Heart left ventricle (tissue), 16 donors: ENCODE measurements around the gene PEX6. TPM values are rescaled to one million over a fixed set of nuclear protein-coding genes. Genes with fewer than 3 reads are reported as not detected.
"Not testable (repeated sequence)": the region's sequence is repeated elsewhere in the genome, so short reads cannot be mapped to it uniquely, and the experiment has no call there.

ENCODE experiments used
- ATAC-seq, 4 donors: fragments of 200-7000 bp; cut with Tn5 transposase; one replicate each; pipeline ENCODE4 v1.9.1; 2020 to 2022; ENCODE audit warnings: moderate library complexity in 4 of 4, mild to moderate bottlenecking in 3 of 4, moderate number of reproducible peaks in 1 of 4
- DNase-seq, 5 donors: peaks; one replicate each; pipeline ENCODE4 v3.0.0-alpha.2; 2020
- H3K27ac ChIP-seq, 12 donors: fragments of 200-600 bp; sonication (generic) in 4 of 12; one replicate each; pipeline versions ENCODE4 v1.5.0 to v1.8.0; 2016 to 2022; ENCODE audit warnings: mild to moderate bottlenecking in 2 of 12
- H3K27me3 ChIP-seq, 9 donors: fragments of 200-600 bp; sonication (generic) in 2 of 9; one replicate each; pipeline versions ENCODE4 v1.5.1 to v1.8.0; 2016 to 2022; ENCODE audit warnings: mild to moderate bottlenecking in 3 of 9
- H3K36me3 ChIP-seq, 9 donors: fragments of 200-600 bp; sonication (generic) in 2 of 9; one replicate each; pipeline versions ENCODE4 v1.5.0 to v1.8.0; 2018 to 2022; ENCODE audit warnings: mild to moderate bottlenecking in 2 of 9
- H3K4me1 ChIP-seq, 12 donors: fragments of 200-600 bp; sonication (generic) in 4 of 12; one replicate each; pipeline versions ENCODE4 v1.5.0 to v1.8.0; 2016 to 2022; ENCODE audit warnings: mild to moderate bottlenecking in 3 of 12
- H3K4me3 ChIP-seq, 12 donors: fragments of 200-600 bp; sonication (generic) in 4 of 12; one replicate each; pipeline versions ENCODE4 v1.5.0 to v1.8.0; 2017 to 2022; ENCODE audit warnings: mild to moderate bottlenecking in 9 of 12, moderate library complexity in 4 of 12
- H3K9me3 ChIP-seq, 12 donors: fragments of 200-600 bp; sonication (generic) in 4 of 12; one replicate each; pipeline versions ENCODE4 v1.5.0 to v1.8.0; 2016 to 2022; ENCODE audit warnings: mild to moderate bottlenecking in 1 of 12
- CTCF ChIP-seq, 12 donors: fragments of 200-600 bp; sonication (generic) in 4 of 12; IDR thresholded peaks; one replicate each; pipeline versions ENCODE4 v1.5.0 to v1.8.0; 2018 to 2022; ENCODE audit warnings: antibody characterized with exemption in 12 of 12, mild to moderate bottlenecking in 5 of 12
- POLR2A ChIP-seq, 2 donors: fragments of 450-650 bp; IDR thresholded peaks; one replicate each; pipeline ENCODE4 v1.6.1; 2017; ENCODE audit warnings: antibody characterized with exemption in 2 of 2, mild to moderate bottlenecking in 2 of 2, moderate library complexity in 2 of 2
- WGBS, 4 donors: extraction: QIAGEN DNeasy Blood & Tissue Kit in 2 of 4; methylation state at CpG; one replicate each; pipeline versions ENCODE4 v1.1.5 to v1.1.7; 2013 to 2018; 5-methylcytosine and 5-hydroxymethylcytosine counted together
- intact Hi-C, 10 donors: fragments of 100-400 bp; cut with DNase I; formaldehyde crosslinking; loops; one replicate each; pipeline versions ENCODE4 v1.11.1 to v1.14.2; 2022
- polyA plus RNA-seq, 2 donors: library from polyadenylated mRNA; stranded (reverse); fragments of 200-250 nt; gene quantifications; one replicate each; pipeline ENCODE4 v1.2.3, GENCODE V29; 2013
- total RNA-seq, 9 donors: library from RNA; depleted of rRNA in 2 of 9; stranded (reverse); fragments of >200 nt in 2 of 9; fragmentation: NEBNext Ultra II Directional in 3 of 9; extraction: Animal tissue kit (Norgen Biotek cat#: 25700) in 3 of 9; gene quantifications; one replicate each; pipeline versions ENCODE4 v1.1.0 to v1.2.4, GENCODE V29; 2016 to 2023
- donor health status: ischemic (EF 13 %, LVEDD 7.1; RV severe dilation, severe dysfunction).
- donor health status: healthy with polysubstance abuse.
- donor health status: DM: no; HTN: yes; CAD: no.
- donor health status: DM: no; HTN: no; CAD: no.
- donor health status: ischemic (EF 25% LVEDD 6.9; RV normal size, moderate dysfunction).
- donor health status: ischemic (EF 25% LVEDD 5.7; RV mildly dilated, moderate dysfunction).
- donor health status: healthy.
- donor health status: DM: yes; HTN: yes; CAD: no.
- donor health status: ischemic (EF 35%, LVEDD 5.7; RV mildly dilated, moderate dysfunction).
- donor health status: nonischemic (EF 11% LVEDD 7.7; RV severe dilation, severe dysfunction).
- donor health status: DM: yes; HTN: yes; CAD: no.
- donor health status: PGD.
- donor health status: ischemic (EF 29% LVEDD 5.4; RV normal size, mild dysfunction).
- donor health status: nonischemic (EF 23%, LVEDD 6.1; RV moderate dilation, normal function).

Gene PEX6
- total and polyA plus RNA-seq, 11 donors: 10.3 to 27.3 (median 17.8) TPM

- no peak for DNase-seq
- Histone ChIP-seq H3K4me1 (peaks cover 4 to 18% (median 13%) of the 10 kb centered on the region in 12 donors), H3K4me3 (peak overlapping the region; percentile 23 to 63 (median 51)), H3K27ac (peak overlapping the region in 4 of 12 donors; percentile 19 to 75 (median 35)), H3K36me3 (peaks cover 0 to 36% (median 27%) of the 10 kb centered on the region in 9 donors), H3K27me3 (peaks cover 0 to 6% (median 0%) of the 10 kb centered on the region in 9 donors), H3K9me3 (no peaks in the 10 kb centered on the region)
- TF ChIP-seq CTCF (IDR thresholded peaks at IDR 0.05) (no peak), POLR2A (IDR thresholded peaks at IDR 0.05) (no peak)
- peak in 1 of 4 donors; percentile 13 for ATAC-seq
- intact Hi-C loops: no loop called here
- WGBS, 4 donors: 26 to 37% (median 30%) methylated on average over 3 to 15 of the region's 15 CpGs
These were observed 17.9 kb downstream of the PEX6 start for GRCh38 chr6:42961020-42961470.

- Histone ChIP-seq H3K36me3 (peaks cover 0 to 30% (median 21%) of the 10 kb centered on the region in 9 donors), H3K4me1 (peaks cover 4 to 18% (median 13%) of the 10 kb centered on the region in 12 donors), H3K27ac (peak within 1 kb of the TSS in 4 of 12 donors; percentile 19 to 75 (median 35)), H3K4me3 (peak within 1 kb of the TSS; percentile 23 to 63 (median 51)), H3K9me3 (no peaks in the 10 kb centered on the region), H3K27me3 (peaks cover 0 to 6% (median 0%) of the 10 kb centered on the region in 9 donors)
- TF ChIP-seq CTCF (IDR thresholded peaks at IDR 0.05) (no peak), POLR2A (IDR thresholded peaks at IDR 0.05) (peak in 1 of 2 donors; percentile 18)
- DNase-seq (peak; percentile 35 to 79 (median 71)), ATAC-seq (peak; percentile 50 to 90 (median 80))
- intact Hi-C loops: no loop called here
- WGBS, 4 donors: 2 to 5% (median 3%) methylated on average over 21 to 62 of the region's 62 CpGs
These were observed 18.6 kb downstream of the PEX6 start, which contains the start of gene GNMT for GRCh38 chr6:42960243-42961019. Gene GNMT (plus strand): TSS chr6:42960754. CDS start chr6:42960768, 14 bp downstream.

- DNase-seq (no peak), ATAC-seq (peak in 3 of 4 donors; percentile 41 to 63 (median 42))
- Histone ChIP-seq H3K36me3 (peaks cover 0 to 25% (median 15%) of the 10 kb centered on the region in 9 donors), H3K27me3 (peaks cover 0 to 6% (median 0%) of the 10 kb centered on the region in 9 donors), H3K4me3 (peak overlapping the region; percentile 23 to 63 (median 51)), H3K4me1 (peaks cover 4 to 18% (median 13%) of the 10 kb centered on the region in 12 donors), H3K27ac (peak overlapping the region in 2 of 12 donors; percentile 47 to 75), H3K9me3 (no peaks in the 10 kb centered on the region)
- no peak for TF ChIP-seq CTCF (IDR thresholded peaks at IDR 0.05)
- TF ChIP-seq POLR2A (IDR thresholded peaks at IDR 0.05): no peak
- WGBS, 4 donors: 20 to 28% (median 23%) methylated on average over 13 of the region's 13 CpGs
- intact Hi-C loops: no loop called here
These were observed 19.1 kb downstream of the PEX6 start for GRCh38 chr6:42959917-42960242.

GRCh38 chr6:42958125-42958524 lies 20.9 kb downstream of the PEX6 start:
- Histone ChIP-seq H3K4me1 (peaks cover 4 to 18% (median 13%) of the 10 kb centered on the region in 12 donors), H3K9me3 (no peaks in the 10 kb centered on the region), H3K4me3 (no peak overlapping the region), H3K27me3 (peaks cover 0 to 6% (median 0%) of the 10 kb centered on the region in 9 donors), H3K36me3 (peaks cover 0 to 11% (median under 1%) of the 10 kb centered on the region in 9 donors), H3K27ac (no peak overlapping the region)
- ATAC-seq (no peak), DNase-seq (no peak)
- intact Hi-C loops: no loop called here
- 85 to 91% (median 87%) methylated on average over 8 of the region's 8 CpGs for WGBS, 4 donors
- TF ChIP-seq CTCF (IDR thresholded peaks at IDR 0.05): no peak
- TF ChIP-seq POLR2A (IDR thresholded peaks at IDR 0.05): no peak

- H3K27ac ChIP-seq, H3K4me3 ChIP-seq, ATAC-seq, H3K27me3 ChIP-seq, H3K9me3 ChIP-seq, H3K4me1 ChIP-seq, DNase-seq, H3K36me3 ChIP-seq, intact Hi-C loops: not testable (repeated sequence)
- WGBS, 4 donors: 90 to 96% (median 91%) methylated on average over 4 of the region's 4 CpGs
These were observed 24.6 kb downstream of the PEX6 start for GRCh38 chr6:42954405-42954804.
